Adrenal gland (tissue), 12 donors: ENCODE data around the gene KCNMA1. TPM values are rescaled to one million over a fixed set of nuclear protein-coding genes. Genes with fewer than 3 reads are reported as not detected.

Experiments
- DNase-seq, 7 donors: peaks; one replicate each; pipeline ENCODE4 v3.0.0-alpha.2; 2019 to 2020
- H3K27ac ChIP-seq, 5 donors: fragments of 200-600 bp; sonication (generic) in 4 of 5; 1 replicate in 3 of 5; 2 replicates in 2 of 5; pipeline versions ENCODE4 v1.5.1 to v1.8.0; 2016 to 2020; ENCODE audit warnings: mild to moderate bottlenecking in 1 of 5
- H3K27me3 ChIP-seq: fragments of 200-600 bp; 2 replicates; pipeline ENCODE4 v1.8.0; 2021
- H3K36me3 ChIP-seq, 2 donors: fragments of 200-600 bp; replicated peaks in 1 of 2; 1 replicate in 1 of 2; 2 replicates in 1 of 2; pipeline versions ENCODE4 v1.5.1 to v1.8.0; 2018 to 2022
- H3K4me1 ChIP-seq, 2 donors: fragments of 200-600 bp; replicated peaks in 1 of 2; 1 replicate in 1 of 2; 2 replicates in 1 of 2; pipeline versions ENCODE4 v1.5.1 to v1.8.0; 2018 to 2021
- H3K4me3 ChIP-seq, 4 donors: fragments of 200-600 bp; sonication (generic) in 3 of 4; one replicate each; pipeline ENCODE4 v1.5.1; 2016 to 2018
- H3K9me3 ChIP-seq, 3 donors: fragments of 200-600 bp; sonication (generic) in 1 of 3; replicated peaks in 1 of 3; 1 replicate in 2 of 3; 2 replicates in 1 of 3; pipeline versions ENCODE4 v1.5.1 to v1.8.0; 2016 to 2021
- CTCF ChIP-seq, 6 experiments: fragments of 450-650 bp in 4 of 6; fragments of 200-600 bp in 2 of 6; sonication (generic) in 1 of 6; IDR thresholded peaks; 1 replicate in 5 of 6; 2 replicates in 1 of 6; pipeline versions ENCODE4 v1.5.1 to v1.8.0; 2016 to 2021; ENCODE audit warnings: antibody characterized with exemption in 6 of 6, mild to moderate bottlenecking in 2 of 6, moderate library complexity in 1 of 6
- POLR2A ChIP-seq, 2 donors: fragments of 450-650 bp; IDR thresholded peaks; one replicate each; pipeline ENCODE4 v1.6.1; 2017; ENCODE audit warnings: antibody characterized with exemption in 2 of 2, mild to moderate bottlenecking in 2 of 2, moderate library complexity in 1 of 2
- WGBS, 4 donors: extraction: QIAGEN DNeasy Blood & Tissue Kit in 2 of 4; methylation state at CpG; one replicate each; pipeline versions ENCODE4 v1.1.5 to v1.1.7; 2013 to 2017; 5-methylcytosine and 5-hydroxymethylcytosine counted together
- intact Hi-C, 2 donors: fragments of 100-400 bp; cut with DNase I; formaldehyde crosslinking; loops; one replicate each; pipeline versions ENCODE4 v1.14.1 to v1.15.0; 2022 to 2023
- polyA plus RNA-seq, 3 donors: library from polyadenylated mRNA; stranded (reverse); fragments of 200-250 nt in 2 of 3; fragments of 350-450 nt in 1 of 3; fragmentation: Illumina TruSeq in 1 of 3; extraction: RNeasy Lipid Tissue Mini Kit (QIAGEN cat#74804) in 1 of 3; gene quantifications; one replicate each; pipeline ENCODE4 v1.2.3, GENCODE V29; 2013 to 2014
- total RNA-seq, 9 donors: library from RNA; depleted of rRNA in 4 of 9; stranded (reverse); fragments of >200 nt in 4 of 9; fragments of 120-200 nt in 1 of 9; fragmentation: NEBNext Ultra II Directional in 1 of 9; extraction: Animal tissue kit (Norgen Biotek cat#: 25700) in 1 of 9; gene quantifications; one replicate each; pipeline versions ENCODE4 v1.1.0 to v1.2.4, GENCODE V29; 2013 to 2023
- donor health status: healthy with polysubstance abuse.
- donor health status: Bipolar disorder and iron deficiency.
- donor health status: DM: yes; HTN: yes; CAD: no.
- donor health status: DM: no; HTN: no; CAD: no.
- donor health status: DM: no; HTN: no; CAD: no.
- donor health status: DM: yes; HTN: yes; CAD: no.

The KCNMA1 gene
- total and polyA plus RNA-seq, 12 donors, result 6.4 to 37.7 (median 13.4) TPM

GRCh38 chr10:77380191-77380590 is 257.4 kb downstream of the KCNMA1 start:
- TF ChIP-seq POLR2A (IDR thresholded peaks at IDR 0.05) (no peak), CTCF (IDR thresholded peaks at IDR 0.05) (no peak)
- H3K4me1 ChIP-seq, result no peaks in the 10 kb centered on the region
- intact Hi-C loops, result no loop called here

GRCh38 chr10:77378366-77379349 is 258.9 kb downstream of the KCNMA1 start:
- H3K27ac ChIP-seq, result no peak overlapping the region
- no peak for DNase-seq
- no peaks in the 10 kb centered on the region for H3K27me3 ChIP-seq
- H3K4me1 ChIP-seq, result no peaks in the 10 kb centered on the region
- WGBS, 4 donors, result 93 to 98% (median 95%) methylated on average over 4 of the region's 4 CpGs
- intact Hi-C loops, result no loop called here
- H3K36me3 ChIP-seq, result no peaks in the 10 kb centered on the region
- H3K9me3 ChIP-seq, result no peaks in the 10 kb centered on the region
- TF ChIP-seq CTCF (IDR thresholded peaks at IDR 0.05) (no peak), POLR2A (IDR thresholded peaks at IDR 0.05) (no peak)
- H3K4me3 ChIP-seq, result no peak overlapping the region

More at GRCh38 chr10:77380191-77380590, 257.4 kb downstream of the KCNMA1 start:
- Histone ChIP-seq H3K9me3 (no peaks in the 10 kb centered on the region), H3K36me3 (no peaks in the 10 kb centered on the region), H3K4me3 (no peak overlapping the region), H3K27me3 (no peaks in the 10 kb centered on the region), H3K27ac (no peak overlapping the region)
- 61 to 80% (median 65%) methylated on average over 3 of the region's 3 CpGs for WGBS, 4 donors
- no peak for DNase-seq

- no peak for DNase-seq
- intact Hi-C loops, result no loop called here
- Histone ChIP-seq H3K9me3 (no peaks in the 10 kb centered on the region), H3K27me3 (no peaks in the 10 kb centered on the region), H3K4me3 (no peak overlapping the region), H3K4me1 (no peaks in the 10 kb centered on the region), H3K27ac (no peak overlapping the region), H3K36me3 (no peaks in the 10 kb centered on the region)
- WGBS, 4 donors, result 58 to 70% (median 69%) methylated on average over 4 to 6 of the region's 6 CpGs
- TF ChIP-seq CTCF (IDR thresholded peaks at IDR 0.05) (no peak), POLR2A (IDR thresholded peaks at IDR 0.05) (no peak)
These were observed 259.8 kb downstream of the KCNMA1 start for GRCh38 chr10:77377678-77378352.

GRCh38 chr10:77377034-77377433 is 260.6 kb downstream of the KCNMA1 start:
- no peak for DNase-seq
- TF ChIP-seq POLR2A (IDR thresholded peaks at IDR 0.05), result no peak
- TF ChIP-seq CTCF (IDR thresholded peaks at IDR 0.05), result no peak
- Histone ChIP-seq H3K4me3 (no peak overlapping the region), H3K9me3 (no peaks in the 10 kb centered on the region), H3K27ac (no peak overlapping the region), H3K36me3 (no peaks in the 10 kb centered on the region), H3K27me3 (no peaks in the 10 kb centered on the region), H3K4me1 (no peaks in the 10 kb centered on the region)
- 64 to 85% (median 68%) methylated on average over 2 to 5 of the region's 5 CpGs for WGBS, 4 donors
- intact Hi-C loops, result no loop called here
